Nephron progenitor cell (in vitro differentiated cells): ENCODE results near the gene SLC35F3.

ENCODE experiments used
- DNase-seq: peaks from one replicate; pipeline ENCODE4 v3.0.0; 2021
- H3K27ac Mint-ChIP-seq: 2 replicates; pipeline ENCODE4 v1.8.0; 2021; ENCODE audit warnings: mild to moderate bottlenecking, moderate library complexity, mixed read lengths
- H3K27me3 Mint-ChIP-seq: 2 replicates; pipeline ENCODE4 v1.8.0; 2021; ENCODE audit warnings: mild to moderate bottlenecking, low read depth, mixed read lengths; ENCODE audit not compliant: poor library complexity
- H3K36me3 Mint-ChIP-seq: 2 replicates; pipeline ENCODE4 v1.8.0; 2021; ENCODE audit warnings: low read depth, mixed read lengths
- H3K4me1 Mint-ChIP-seq: 2 replicates; pipeline ENCODE4 v1.8.0; 2021; ENCODE audit warnings: mixed read lengths
- H3K4me3 Mint-ChIP-seq: 2 replicates; pipeline ENCODE4 v1.8.0; 2021; ENCODE audit warnings: mild to moderate bottlenecking, moderate library complexity, mixed read lengths
- H3K9me3 Mint-ChIP-seq: 2 replicates; pipeline ENCODE4 v1.8.0; 2021; ENCODE audit warnings: mild to moderate bottlenecking, moderate library complexity, mixed read lengths
- TF ChIP-seq, protein P1 (sequence below): fragments of 200-600 bp; sonication (generic); IDR thresholded peaks from 2 replicates; pipeline ENCODE4 v1.5.0; 2021; ENCODE audit warnings: antibody characterized with exemption

Gene SLC35F3

DNA sequence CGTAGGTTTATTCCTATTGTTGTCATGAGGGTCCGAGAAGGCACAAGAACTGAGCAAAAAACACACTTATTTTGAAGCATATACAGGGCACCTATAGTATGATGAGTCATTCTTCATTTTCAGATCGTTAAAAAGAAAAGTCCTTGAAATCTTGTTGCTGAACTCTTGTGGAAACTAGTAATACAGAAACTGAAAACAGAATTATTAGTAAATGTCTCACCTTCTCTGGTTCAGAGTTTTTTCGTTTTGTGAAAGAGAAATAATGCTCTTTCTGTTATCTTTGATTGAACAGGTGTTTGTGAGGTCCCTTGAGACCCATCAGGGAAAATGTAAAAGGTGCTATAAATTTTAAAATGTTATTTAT, 366.7 kb downstream of the SLC35F3 start:
- Mint-ChIP-seq H3K9me3 (peaks cover 14% of the 10 kb centered on the region), H3K27me3 (peaks cover 11% of the 10 kb centered on the region), H3K4me1 (no peaks in the 10 kb centered on the region), H3K27ac (no peak overlapping the region), H3K36me3 (no peaks in the 10 kb centered on the region), H3K4me3 (no peak overlapping the region)
- no peak for DNase-seq
- TF ChIP-seq, protein P1, sequence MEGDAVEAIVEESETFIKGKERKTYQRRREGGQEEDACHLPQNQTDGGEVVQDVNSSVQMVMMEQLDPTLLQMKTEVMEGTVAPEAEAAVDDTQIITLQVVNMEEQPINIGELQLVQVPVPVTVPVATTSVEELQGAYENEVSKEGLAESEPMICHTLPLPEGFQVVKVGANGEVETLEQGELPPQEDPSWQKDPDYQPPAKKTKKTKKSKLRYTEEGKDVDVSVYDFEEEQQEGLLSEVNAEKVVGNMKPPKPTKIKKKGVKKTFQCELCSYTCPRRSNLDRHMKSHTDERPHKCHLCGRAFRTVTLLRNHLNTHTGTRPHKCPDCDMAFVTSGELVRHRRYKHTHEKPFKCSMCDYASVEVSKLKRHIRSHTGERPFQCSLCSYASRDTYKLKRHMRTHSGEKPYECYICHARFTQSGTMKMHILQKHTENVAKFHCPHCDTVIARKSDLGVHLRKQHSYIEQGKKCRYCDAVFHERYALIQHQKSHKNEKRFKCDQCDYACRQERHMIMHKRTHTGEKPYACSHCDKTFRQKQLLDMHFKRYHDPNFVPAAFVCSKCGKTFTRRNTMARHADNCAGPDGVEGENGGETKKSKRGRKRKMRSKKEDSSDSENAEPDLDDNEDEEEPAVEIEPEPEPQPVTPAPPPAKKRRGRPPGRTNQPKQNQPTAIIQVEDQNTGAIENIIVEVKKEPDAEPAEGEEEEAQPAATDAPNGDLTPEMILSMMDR, result no peak

DNA sequence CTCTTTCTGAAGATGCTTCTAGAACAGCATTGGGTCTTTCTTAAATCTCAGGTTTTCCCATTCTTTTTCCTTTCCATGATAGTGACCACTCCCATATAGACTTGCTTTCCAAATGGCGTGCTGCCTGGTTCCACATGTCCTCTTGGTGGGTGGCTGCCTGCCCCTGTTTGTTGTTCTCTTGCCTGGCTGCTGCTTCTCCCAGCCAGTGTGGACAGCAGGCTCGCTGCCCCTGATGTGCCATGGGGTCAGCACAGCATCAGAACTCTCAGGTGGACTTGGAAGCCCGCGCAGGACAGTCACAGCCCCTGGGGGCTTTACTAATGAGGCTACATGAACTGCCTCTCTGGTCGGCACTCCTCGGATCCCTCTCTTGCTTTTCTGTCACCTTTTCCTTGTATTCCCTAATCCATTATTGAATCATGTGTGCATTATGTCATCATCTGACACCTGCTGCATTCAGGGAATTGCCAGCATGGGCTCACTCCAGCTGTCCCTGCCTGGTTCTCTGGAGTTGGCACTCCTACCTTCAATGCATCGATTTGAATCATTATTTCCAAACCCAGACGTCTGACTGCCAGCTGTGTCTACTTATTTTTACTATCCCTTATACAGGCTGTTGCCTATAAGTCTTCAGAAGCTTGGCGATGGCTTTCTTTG, 368.3 kb downstream of the SLC35F3 start:
- TF ChIP-seq, protein P1, result no peak
- Mint-ChIP-seq H3K27me3 (peaks cover 11% of the 10 kb centered on the region), H3K4me3 (no peak overlapping the region), H3K27ac (no peak overlapping the region), H3K36me3 (no peaks in the 10 kb centered on the region), H3K9me3 (peaks cover 14% of the 10 kb centered on the region), H3K4me1 (no peaks in the 10 kb centered on the region)
- DNase-seq, result no peak

DNA sequence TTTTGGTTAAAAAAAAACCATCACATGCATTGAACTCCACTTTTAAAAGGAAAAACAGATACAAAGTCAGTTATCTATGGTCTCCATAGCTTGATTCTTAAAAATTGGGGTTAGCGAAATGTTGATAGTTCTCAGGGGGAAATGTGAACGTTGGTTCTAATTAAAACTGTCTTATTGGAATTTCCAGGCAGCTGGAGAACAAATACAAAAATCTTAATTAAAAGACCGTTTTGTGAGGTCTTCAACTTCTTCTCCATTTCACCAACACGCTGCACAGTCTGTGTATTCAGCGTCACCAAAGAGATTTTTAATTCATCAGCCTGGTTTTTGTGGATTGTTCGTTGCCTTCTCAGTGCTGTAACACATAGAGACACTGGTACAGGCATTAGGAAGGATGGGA, 369.5 kb downstream of the SLC35F3 start:
- Mint-ChIP-seq H3K4me3 (no peak overlapping the region), H3K9me3 (peaks cover 8% of the 10 kb centered on the region), H3K27ac (no peak overlapping the region), H3K27me3 (peaks cover 11% of the 10 kb centered on the region), H3K36me3 (no peaks in the 10 kb centered on the region), H3K4me1 (no peaks in the 10 kb centered on the region)
- TF ChIP-seq, protein P1, result no peak
- no peak for DNase-seq

DNA sequence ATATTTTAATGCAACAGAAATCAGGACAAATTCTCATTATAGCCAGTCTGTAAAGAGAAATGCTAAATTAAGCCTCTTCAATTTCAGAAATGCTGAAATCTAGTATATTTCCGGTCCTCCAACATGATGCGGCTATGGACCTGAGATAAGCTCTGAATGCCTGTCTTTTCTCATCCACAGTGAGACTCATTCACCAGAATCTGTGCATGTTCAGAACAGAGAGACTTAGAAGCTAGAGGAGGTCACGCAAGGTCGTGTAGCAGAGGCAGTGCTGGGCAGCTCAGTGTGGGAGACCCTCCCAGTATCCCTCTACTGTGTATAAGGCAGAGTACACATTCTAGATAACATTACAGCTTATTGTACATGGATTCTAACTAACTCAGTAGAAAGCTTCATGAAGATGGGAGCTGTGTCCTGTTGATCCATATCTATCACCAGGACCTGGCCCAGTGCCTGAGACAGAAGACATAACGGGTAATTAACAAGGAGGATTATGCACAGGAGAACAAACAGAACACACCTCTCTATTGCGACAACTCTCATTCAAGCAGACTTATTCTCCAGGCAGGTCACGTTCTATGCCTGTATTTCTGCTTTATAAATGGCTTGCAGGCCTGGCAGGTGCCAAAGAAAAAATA, 371.8 kb downstream of the SLC35F3 start:
- Mint-ChIP-seq H3K9me3 (no peaks in the 10 kb centered on the region), H3K4me3 (no peak overlapping the region), H3K4me1 (no peaks in the 10 kb centered on the region)

DNA sequence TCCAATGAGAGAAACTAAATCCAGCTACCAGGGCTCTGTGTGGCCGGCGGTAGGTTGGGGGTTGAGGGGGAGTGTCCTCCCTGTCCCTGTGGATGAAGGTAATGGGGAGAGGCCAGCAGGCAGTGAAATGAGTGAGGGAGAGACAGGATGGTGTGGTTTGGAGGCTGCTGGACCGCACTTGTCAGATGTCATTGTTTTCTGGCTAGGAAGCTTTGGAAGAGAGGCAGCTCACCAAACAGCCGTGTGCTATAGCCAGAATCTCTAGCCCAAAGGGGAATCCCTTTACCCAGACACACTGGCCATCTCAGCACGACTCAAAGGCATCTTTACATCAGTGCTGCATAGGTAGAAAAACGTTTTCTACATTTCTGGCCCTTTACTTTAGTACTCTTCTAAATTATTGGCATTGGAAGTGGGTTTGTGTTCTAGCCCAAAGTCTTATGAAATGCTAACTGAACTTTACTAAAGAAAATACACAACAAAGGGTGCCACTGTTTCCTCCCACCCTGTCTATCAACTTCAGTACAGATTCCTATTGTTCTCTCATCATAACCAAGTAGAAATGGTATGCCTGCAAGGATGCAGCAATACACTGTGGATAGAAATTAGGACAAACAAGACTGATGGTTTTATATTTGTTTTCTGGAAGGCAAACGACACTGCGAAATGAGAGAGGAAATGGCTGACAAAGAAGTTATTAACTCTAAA, 372.8 kb downstream of the SLC35F3 start:
- Mint-ChIP-seq H3K36me3 (no peaks in the 10 kb centered on the region), H3K27me3 (peaks cover 10% of the 10 kb centered on the region), H3K27ac (no peak overlapping the region), H3K4me1 (peaks cover 6% of the 10 kb centered on the region), H3K9me3 (no peaks in the 10 kb centered on the region), H3K4me3 (no peak overlapping the region)
- TF ChIP-seq, protein P1, result no peak
- no peak for DNase-seq

More for the DNA sequence above, 371.8 kb downstream of the SLC35F3 start:
- Mint-ChIP-seq H3K36me3 (no peaks in the 10 kb centered on the region), H3K27me3 (peaks cover 14% of the 10 kb centered on the region), H3K27ac (no peak overlapping the region)
- no peak for DNase-seq
- TF ChIP-seq, protein P1, result no peak
